Central memory CD8-positive, alpha-beta T cell (primary cell): ENCODE results near the gene GZF1.

ENCODE experiments used
- ATAC-seq: fragments of 150-1000 bp; cut with Tn5 transposase; replicated peaks from 2 replicates; pipeline ENCODE4 v1.10.0; 2022; ENCODE audit warnings: mild to moderate bottlenecking, moderate FRiP score, moderate number of reproducible peaks; ENCODE audit not compliant: poor library complexity, severe bottlenecking; ENCODE audit errors: extremely low read depth
- DNase-seq, 2 donors: peaks; one replicate each; pipeline ENCODE4 v3.0.0; 2021; ENCODE audit warnings: low spot score in 2 of 2
- H3K27ac Mint-ChIP-seq: one replicate; pipeline ENCODE4 v1.8.0; 2022; ENCODE audit warnings: low read depth, mild to moderate bottlenecking, moderate library complexity, mixed read lengths
- H3K27me3 Mint-ChIP-seq: one replicate; pipeline ENCODE4 v1.8.0; 2022; ENCODE audit warnings: mixed read lengths
- H3K36me3 Mint-ChIP-seq: one replicate; pipeline ENCODE4 v1.8.0; 2022; ENCODE audit warnings: mild to moderate bottlenecking, moderate library complexity, mixed read lengths; ENCODE audit not compliant: insufficient read depth
- H3K4me1 Mint-ChIP-seq: one replicate; pipeline ENCODE4 v1.8.0; 2022; ENCODE audit warnings: mixed read lengths
- H3K4me3 Mint-ChIP-seq: one replicate; pipeline ENCODE4 v1.8.0; 2022; ENCODE audit warnings: mild to moderate bottlenecking, moderate library complexity, mixed read lengths
- H3K9me3 Mint-ChIP-seq: one replicate; pipeline ENCODE4 v1.8.0; 2022; ENCODE audit warnings: mixed read lengths

The GZF1 gene

DNA sequence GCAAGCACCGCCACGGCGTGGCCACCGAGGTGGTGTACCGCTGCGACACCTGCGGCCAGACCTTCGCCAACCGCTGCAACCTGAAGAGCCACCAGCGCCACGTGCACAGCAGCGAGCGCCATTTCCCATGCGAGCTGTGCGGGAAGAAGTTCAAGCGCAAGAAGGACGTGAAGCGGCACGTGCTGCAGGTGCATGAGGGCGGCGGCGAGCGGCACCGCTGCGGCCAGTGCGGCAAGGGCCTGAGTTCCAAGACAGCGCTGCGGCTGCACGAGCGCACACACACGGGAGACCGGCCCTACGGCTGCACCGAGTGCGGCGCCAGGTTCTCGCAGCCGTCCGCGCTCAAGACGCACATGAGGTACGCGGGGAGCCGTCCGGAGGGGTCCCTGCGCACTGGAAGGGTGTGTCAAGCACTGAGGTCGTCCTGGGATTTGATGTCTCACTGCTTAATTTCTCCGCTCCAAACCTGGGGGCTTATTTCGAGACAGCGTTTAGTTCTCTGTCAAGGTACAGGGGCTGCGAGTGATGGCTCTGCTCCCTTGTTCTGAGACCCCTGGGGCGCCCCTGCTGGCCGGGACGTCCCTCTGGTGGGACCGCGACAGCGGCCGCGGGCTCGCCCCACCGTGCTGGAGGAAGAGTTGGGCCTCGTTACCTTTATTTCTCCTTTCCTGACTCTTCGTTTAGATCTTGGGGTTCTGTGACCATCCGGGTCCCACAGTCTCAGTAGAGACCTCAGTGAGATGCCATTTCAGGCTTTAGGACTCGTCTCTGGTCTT is 3.6 kb downstream of the GZF1 start:
- Mint-ChIP-seq H3K36me3 (peaks cover 43% of the 10 kb centered on the region), H3K4me1 (peaks cover 35% of the 10 kb centered on the region), H3K9me3 (no peaks in the 10 kb centered on the region), H3K27me3 (no peaks in the 10 kb centered on the region), H3K27ac (peak overlapping the region; percentile 94), H3K4me3 (no peak overlapping the region)
- DNase-seq, result no peak
- no peak for ATAC-seq

DNA sequence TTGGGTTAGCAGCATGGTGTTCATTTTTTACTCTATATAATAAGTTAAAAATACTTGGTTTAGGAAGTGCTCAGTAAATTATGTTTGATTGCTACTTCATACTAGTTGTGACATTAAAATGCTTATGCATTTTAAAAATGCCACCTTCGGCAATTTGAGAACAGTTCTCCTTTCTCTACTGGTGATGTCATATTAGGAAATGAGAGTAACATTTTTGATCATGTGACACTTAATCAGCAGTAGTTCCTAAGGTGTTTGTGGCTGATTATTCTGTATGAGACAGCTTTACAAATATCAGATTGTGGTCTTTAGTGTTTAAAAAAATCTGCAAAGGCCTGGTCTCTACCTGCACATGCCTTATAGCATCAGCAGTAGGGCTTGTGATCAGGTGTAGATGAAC is 4.4 kb downstream of the GZF1 start:
- Mint-ChIP-seq H3K36me3 (peaks cover 45% of the 10 kb centered on the region), H3K4me1 (peaks cover 35% of the 10 kb centered on the region), H3K27me3 (no peaks in the 10 kb centered on the region), H3K9me3 (no peaks in the 10 kb centered on the region), H3K27ac (peak overlapping the region; percentile 94), H3K4me3 (no peak overlapping the region)
- DNase-seq (no peak), ATAC-seq (peak; percentile 12)

DNA sequence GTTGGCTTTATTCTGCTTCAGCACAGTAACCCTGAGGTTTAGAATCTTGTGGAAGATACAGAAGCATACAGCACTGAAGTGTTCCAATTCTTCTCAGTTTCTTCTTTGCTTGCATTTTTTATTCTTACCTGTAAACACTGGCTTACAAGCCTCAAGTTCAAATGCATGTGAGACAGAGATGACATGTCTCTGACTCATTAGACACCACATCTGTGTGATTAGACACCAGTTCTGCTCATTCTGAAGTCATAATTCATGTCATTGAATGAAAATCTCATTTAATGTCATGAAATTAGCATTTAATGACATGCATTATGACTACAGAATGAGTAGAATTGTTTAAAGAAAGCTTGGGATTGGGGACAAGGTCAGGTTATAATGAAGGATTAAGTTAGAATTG is 5.8 kb downstream of the GZF1 start:
- H3K27ac Mint-ChIP-seq, result no peak overlapping the region
- H3K36me3 Mint-ChIP-seq, result peaks cover 43% of the 10 kb centered on the region
- ATAC-seq, result no peak

DNA sequence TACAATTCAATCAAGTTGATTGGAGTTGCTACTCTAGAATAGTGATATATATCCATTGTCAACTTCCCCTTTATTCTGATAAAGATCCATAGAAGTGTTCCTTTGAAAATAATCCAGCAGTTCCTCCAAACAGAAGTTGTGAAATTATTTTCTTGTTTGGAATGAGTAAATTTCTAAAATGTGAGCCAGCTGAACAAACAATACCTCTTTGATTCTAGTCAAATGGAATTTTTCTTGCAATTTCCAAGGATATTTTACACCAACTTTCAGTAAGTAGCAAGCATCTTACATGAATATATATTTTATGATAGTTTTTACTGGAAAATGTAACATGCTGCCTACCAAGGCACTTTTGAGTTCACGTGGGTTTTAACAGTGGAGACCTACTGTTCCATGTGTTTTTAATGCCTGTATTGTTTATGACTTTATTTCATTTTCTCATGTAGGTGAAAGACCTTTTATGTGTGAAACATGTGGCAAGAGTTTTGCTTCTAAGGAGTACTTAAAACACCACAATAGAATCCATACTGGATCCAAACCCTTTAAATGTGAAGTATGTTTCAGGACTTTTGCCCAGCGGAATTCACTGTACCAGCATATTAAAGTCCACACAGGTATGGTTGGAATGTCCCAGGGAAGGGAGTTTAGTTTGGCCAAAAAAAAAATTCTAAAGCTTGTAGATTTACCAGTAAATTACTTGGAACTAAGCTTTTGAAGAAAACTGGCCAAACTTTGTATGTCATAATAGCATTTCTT is 6.5 kb downstream of the GZF1 start:
- H3K27ac Mint-ChIP-seq, result no peak overlapping the region
- H3K4me1 Mint-ChIP-seq, result peaks cover 24% of the 10 kb centered on the region
- no peaks in the 10 kb centered on the region for H3K27me3 Mint-ChIP-seq
- H3K4me3 Mint-ChIP-seq, result no peak overlapping the region
- no peak for DNase-seq
- no peaks in the 10 kb centered on the region for H3K9me3 Mint-ChIP-seq
- H3K36me3 Mint-ChIP-seq, result peaks cover 41% of the 10 kb centered on the region
- ATAC-seq, result no peak

More for the DNA sequence above, 5.8 kb downstream of the GZF1 start:
- no peak for DNase-seq
- Mint-ChIP-seq H3K4me1 (peaks cover 31% of the 10 kb centered on the region), H3K27me3 (no peaks in the 10 kb centered on the region), H3K9me3 (no peaks in the 10 kb centered on the region), H3K4me3 (no peak overlapping the region)

DNA sequence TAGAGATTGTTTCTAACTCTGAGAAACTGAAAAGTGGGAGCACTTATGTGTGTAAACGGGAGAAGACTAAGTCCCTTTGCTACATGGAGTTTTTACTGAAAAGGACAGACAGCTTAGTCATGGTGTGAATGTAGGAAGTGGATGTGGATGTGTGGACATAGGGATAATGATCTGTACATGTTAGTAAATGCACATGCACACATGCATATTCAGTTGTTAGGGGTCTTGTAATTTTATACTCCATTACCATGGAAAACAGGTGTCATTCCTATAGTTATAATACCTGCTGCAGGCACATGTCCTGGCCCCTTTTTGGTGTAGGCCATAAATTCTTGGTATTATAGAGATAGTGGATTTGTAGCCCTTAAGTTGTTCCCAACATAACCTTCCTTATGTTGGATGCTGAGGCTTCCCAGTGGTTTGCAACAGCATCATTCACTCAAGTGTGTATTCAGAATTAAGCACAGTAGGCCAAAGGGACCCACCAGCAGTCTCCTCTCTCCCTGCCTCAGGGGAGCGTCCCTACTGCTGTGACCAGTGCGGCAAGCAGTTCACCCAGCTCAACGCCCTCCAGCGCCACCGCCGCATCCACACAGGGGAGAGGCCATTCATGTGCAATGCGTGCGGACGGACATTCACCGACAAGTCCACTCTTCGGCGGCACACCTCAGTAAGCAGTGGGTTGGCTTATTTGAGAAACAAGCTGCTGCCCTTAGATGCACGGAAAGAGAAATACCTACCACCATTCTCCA is 7.3 kb downstream of the GZF1 start:
- no peaks in the 10 kb centered on the region for H3K9me3 Mint-ChIP-seq
- no peak for ATAC-seq
- DNase-seq, result no peak
- H3K4me3 Mint-ChIP-seq, result no peak overlapping the region
- peaks cover 23% of the 10 kb centered on the region for H3K4me1 Mint-ChIP-seq
- no peak overlapping the region for H3K27ac Mint-ChIP-seq
- H3K36me3 Mint-ChIP-seq, result peaks cover 43% of the 10 kb centered on the region
- H3K27me3 Mint-ChIP-seq, result no peaks in the 10 kb centered on the region

DNA sequence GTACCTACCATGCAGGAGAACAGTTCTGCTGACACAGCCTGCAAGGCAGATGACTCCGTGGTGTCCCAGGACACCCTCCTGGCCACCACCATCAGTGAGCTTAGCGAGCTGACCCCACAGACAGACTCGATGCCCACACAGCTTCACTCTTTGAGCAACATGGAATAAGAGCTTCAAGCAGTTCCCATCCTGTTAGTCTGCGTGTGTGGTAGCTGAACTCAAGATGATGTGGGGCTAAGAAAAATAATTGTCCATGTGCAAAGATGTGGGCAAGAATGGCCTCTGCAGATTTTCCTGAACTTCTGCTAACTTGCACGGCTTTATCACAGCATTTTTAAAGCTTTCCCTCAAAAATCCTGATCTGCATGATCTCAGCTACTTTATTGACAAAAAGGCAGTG is 8.3 kb downstream of the GZF1 start:
- ATAC-seq (no peak), DNase-seq (no peak)
- Mint-ChIP-seq H3K27me3 (no peaks in the 10 kb centered on the region), H3K4me3 (no peak overlapping the region), H3K36me3 (peaks cover 38% of the 10 kb centered on the region), H3K4me1 (peaks cover 13% of the 10 kb centered on the region), H3K27ac (no peak overlapping the region), H3K9me3 (no peaks in the 10 kb centered on the region)

DNA sequence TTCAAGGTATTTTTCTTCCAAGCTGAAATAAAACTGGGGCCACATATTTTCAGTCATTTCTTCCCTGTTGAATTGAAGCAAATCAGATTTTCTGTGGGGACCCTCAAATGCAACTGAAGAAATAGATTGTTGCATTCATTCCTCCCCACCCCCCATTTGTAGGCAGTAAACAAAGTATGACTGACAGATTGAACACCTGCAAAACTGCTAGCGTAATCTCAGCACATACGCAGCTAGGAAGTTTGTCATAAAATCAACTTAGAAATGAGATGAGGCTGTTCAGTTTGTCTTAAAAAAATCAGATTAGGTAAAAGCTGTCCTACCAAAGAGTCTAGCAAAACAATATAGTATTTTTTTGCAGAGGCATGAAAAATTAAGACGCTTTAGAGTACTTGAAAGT is 8.9 kb downstream of the GZF1 start:
- Mint-ChIP-seq H3K4me1 (peaks cover 15% of the 10 kb centered on the region), H3K4me3 (no peak overlapping the region), H3K9me3 (no peaks in the 10 kb centered on the region), H3K27me3 (no peaks in the 10 kb centered on the region), H3K36me3 (peaks cover 38% of the 10 kb centered on the region), H3K27ac (no peak overlapping the region)
- no peak for ATAC-seq
- no peak for DNase-seq

DNA sequence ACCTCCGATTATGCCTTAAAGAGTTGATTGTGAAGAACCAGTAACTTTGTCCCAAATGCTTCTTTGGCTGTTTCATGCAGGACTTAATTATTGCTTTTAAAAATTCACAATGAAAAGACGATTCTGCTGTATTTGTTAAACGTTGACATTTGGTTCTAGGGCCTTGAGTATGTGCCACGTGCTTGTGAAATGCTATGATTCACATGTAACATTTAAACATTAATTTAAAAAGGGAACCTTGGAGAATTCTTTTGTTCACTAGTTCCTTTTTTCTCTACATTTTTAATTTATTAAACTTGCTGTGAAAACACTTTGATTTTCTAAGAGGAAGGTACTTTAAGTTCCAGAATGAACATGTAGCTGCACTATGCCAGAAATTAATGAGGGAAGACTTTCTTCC is 9.5 kb downstream of the GZF1 start:
- ATAC-seq (no peak), DNase-seq (no peak)
- peaks cover 11% of the 10 kb centered on the region for H3K4me1 Mint-ChIP-seq
- no peak overlapping the region for H3K4me3 Mint-ChIP-seq
- peaks cover 39% of the 10 kb centered on the region for H3K36me3 Mint-ChIP-seq
- no peaks in the 10 kb centered on the region for H3K27me3 Mint-ChIP-seq
- no peak overlapping the region for H3K27ac Mint-ChIP-seq
- H3K9me3 Mint-ChIP-seq, result no peaks in the 10 kb centered on the region

DNA sequence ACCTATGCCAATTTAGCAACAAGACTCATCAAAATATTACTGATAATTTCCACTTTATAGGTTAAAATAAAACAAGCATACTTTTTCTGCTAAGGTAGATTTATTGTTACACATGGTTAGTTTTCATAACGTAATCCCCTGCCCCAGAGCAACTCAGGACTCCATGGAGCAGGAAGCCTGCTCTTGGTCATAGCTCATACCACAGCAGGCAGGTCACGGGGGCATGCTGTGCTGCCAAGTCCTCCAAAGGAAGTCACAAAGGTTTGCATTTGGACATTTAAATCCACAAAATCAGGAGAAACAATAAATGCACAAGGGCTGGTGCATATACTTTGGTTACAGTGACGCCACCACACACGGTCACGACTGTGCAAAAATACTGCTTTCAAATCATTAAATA is 12.5 kb downstream of the GZF1 start:
- no peak overlapping the region for H3K27ac Mint-ChIP-seq
- no peaks in the 10 kb centered on the region for H3K9me3 Mint-ChIP-seq
- peaks cover 5% of the 10 kb centered on the region for H3K4me1 Mint-ChIP-seq
- peaks cover 39% of the 10 kb centered on the region for H3K36me3 Mint-ChIP-seq
- ATAC-seq (no peak), DNase-seq (no peak)
- H3K4me3 Mint-ChIP-seq, result no peak overlapping the region
- H3K27me3 Mint-ChIP-seq, result no peaks in the 10 kb centered on the region

DNA sequence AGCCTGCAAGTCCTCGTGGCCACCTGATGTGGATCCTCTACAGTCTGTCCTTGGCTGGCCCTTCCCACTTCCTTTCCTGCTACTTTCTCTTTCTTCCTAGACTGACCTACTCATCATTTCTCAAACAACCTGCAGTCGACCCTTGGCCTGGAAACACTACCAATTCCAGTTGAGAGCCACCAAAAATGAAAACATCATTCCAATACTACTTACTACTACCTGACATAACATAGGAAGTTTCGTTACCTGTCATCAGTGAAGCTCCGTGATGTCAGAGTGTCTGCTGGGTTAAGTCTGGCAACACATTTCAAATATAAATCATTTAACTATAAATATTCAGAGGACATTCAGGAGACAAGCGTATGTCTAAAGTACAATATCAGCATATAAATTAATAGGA is 13.8 kb downstream of the GZF1 start:
- no peak for DNase-seq
- peaks cover 5% of the 10 kb centered on the region for H3K4me1 Mint-ChIP-seq
- no peak for ATAC-seq
- H3K9me3 Mint-ChIP-seq, result no peaks in the 10 kb centered on the region
- peaks cover 31% of the 10 kb centered on the region for H3K36me3 Mint-ChIP-seq
- peak overlapping the region; percentile 6 for H3K27ac Mint-ChIP-seq
- no peak overlapping the region for H3K4me3 Mint-ChIP-seq
- H3K27me3 Mint-ChIP-seq, result no peaks in the 10 kb centered on the region

DNA sequence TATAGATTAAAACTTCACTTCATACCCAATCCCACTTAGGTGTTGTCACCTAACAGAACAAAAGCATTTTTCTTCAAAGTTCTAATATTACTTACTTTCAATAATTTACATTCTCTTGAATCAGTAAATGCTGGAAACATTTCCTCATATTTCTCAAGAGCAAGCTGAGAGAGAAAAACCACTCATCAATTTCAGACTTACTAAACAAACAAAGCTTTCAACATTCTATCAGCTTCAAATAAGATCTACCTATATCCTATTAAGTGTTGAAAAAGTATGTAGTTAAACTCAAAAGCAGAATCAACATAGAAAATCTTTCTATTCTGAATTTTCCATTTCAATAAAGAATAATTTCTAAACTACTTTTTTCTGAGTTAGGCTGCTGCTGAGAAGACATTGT is 17.8 kb downstream of the GZF1 start:
- peak overlapping the region; percentile 59 for H3K27ac Mint-ChIP-seq
- no peaks in the 10 kb centered on the region for H3K9me3 Mint-ChIP-seq
- no peak overlapping the region for H3K4me3 Mint-ChIP-seq
- H3K4me1 Mint-ChIP-seq, result peaks cover 12% of the 10 kb centered on the region
- ATAC-seq (no peak), DNase-seq (no peak)
- H3K27me3 Mint-ChIP-seq, result no peaks in the 10 kb centered on the region
- H3K36me3 Mint-ChIP-seq, result peaks cover 23% of the 10 kb centered on the region

DNA sequence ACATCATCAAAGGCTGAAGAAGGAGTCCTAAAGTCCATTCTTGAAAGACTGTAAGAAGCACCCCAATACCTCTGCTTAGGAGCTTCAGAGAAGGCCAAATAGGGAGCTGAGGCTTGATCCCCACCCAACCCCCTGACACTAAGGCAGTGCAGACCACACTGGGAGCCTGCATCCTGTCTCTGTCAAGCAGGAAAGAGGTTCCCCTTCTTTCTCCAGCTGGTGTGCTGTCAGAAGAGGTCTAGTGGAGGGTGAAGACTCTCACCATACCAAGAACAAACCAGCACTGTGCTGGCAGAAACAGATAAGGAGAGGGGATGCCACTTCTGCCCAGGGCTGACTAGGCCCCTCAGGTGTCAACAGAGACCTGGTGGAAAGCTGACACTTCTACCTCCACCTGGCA is 19.9 kb downstream of the GZF1 start:
- H3K9me3 Mint-ChIP-seq, result no peaks in the 10 kb centered on the region
- no peaks in the 10 kb centered on the region for H3K27me3 Mint-ChIP-seq
- DNase-seq (no peak), ATAC-seq (no peak)
- peaks cover 22% of the 10 kb centered on the region for H3K36me3 Mint-ChIP-seq
- H3K4me1 Mint-ChIP-seq, result peaks cover 18% of the 10 kb centered on the region
- H3K27ac Mint-ChIP-seq, result peak overlapping the region; percentile 32
- H3K4me3 Mint-ChIP-seq, result no peak overlapping the region
